Neural cell (in vitro differentiated cells): ENCODE results near the gene OR6C65.

Experiments
- CTCF ChIP-seq: fragments of 450-650 bp; IDR thresholded peaks from 2 replicates; pipeline ENCODE4 v1.5.1; 2014; ENCODE audit warnings: antibody characterized with exemption, mild to moderate bottlenecking, moderate library complexity; ENCODE audit not compliant: poor library complexity, severe bottlenecking
- EP300 ChIP-seq: fragments of 450-650 bp; conservative IDR thresholded peaks from 2 replicates; pipeline ENCODE4 v1.6.1; 2014; ENCODE audit warnings: antibody characterized with exemption, mild to moderate bottlenecking, moderate library complexity; ENCODE audit not compliant: poor library complexity, severe bottlenecking
- EZH2 ChIP-seq: fragments of 200-600, 300-800 bp; shearing (Covaris generic), sonication (generic); IDR thresholded peaks from 2 replicates; pipeline ENCODE4 v1.6.1; 2014; ENCODE audit warnings: antibody characterized with exemption, low read length, borderline replicate concordance, mild to moderate bottlenecking; ENCODE audit not compliant: insufficient read depth, poor library complexity, severe bottlenecking
- MXI1 ChIP-seq: fragments of 450-650 bp; conservative IDR thresholded peaks from 2 replicates; pipeline ENCODE4 v1.6.1; 2014; ENCODE audit warnings: antibody characterized with exemption, mild to moderate bottlenecking; ENCODE audit not compliant: poor library complexity, severe bottlenecking
- POLR2AphosphoS5 ChIP-seq: IDR thresholded peaks from 2 replicates; pipeline ENCODE4 v1.6.1; 2012
- RAD21 ChIP-seq: fragments of 450-650 bp; conservative IDR thresholded peaks from 2 replicates; pipeline ENCODE4 v1.6.1; 2014; ENCODE audit warnings: antibody characterized with exemption, mild to moderate bottlenecking, moderate library complexity
- REST ChIP-seq: IDR thresholded peaks from 2 replicates; pipeline ENCODE4 v1.6.1; 2012; ENCODE audit warnings: borderline replicate concordance
- SMC3 ChIP-seq: fragments of 450-650 bp; conservative IDR thresholded peaks from 2 replicates; pipeline ENCODE4 v1.6.1; 2014; ENCODE audit warnings: antibody characterized with exemption, mild to moderate bottlenecking, moderate library complexity; ENCODE audit not compliant: poor library complexity
- TAF1 ChIP-seq: IDR thresholded peaks from 2 replicates; pipeline ENCODE4 v1.6.1; 2012; ENCODE audit warnings: low read depth

GRCh38 chr12:55448825-55449224, 48.5 kb downstream of the OR6C65 start:
- TF ChIP-seq REST (no peak), CTCF (no peak), EP300 (no peak), SMC3 (no peak), POLR2AphosphoS5 (no peak), EZH2 (no peak), TAF1 (no peak), MXI1 (no peak), RAD21 (no peak)
